ENCODE results near the gene KCNJ1. TPM values are rescaled to one million over a fixed set of nuclear protein-coding genes. Genes with fewer than 3 reads are reported as not detected.

The KCNJ1 gene
- total RNA-seq, 1 experiment from 2014 or later = not detected

- H3K9me3 ChIP-seq (ENCODE audit: low read depth, low read length, poor library complexity, severe bottlenecking) = no peaks in the 10 kb centered on the region
- no peaks in the 10 kb centered on the region for H3K27me3 ChIP-seq (replicated peaks; ENCODE audit: insufficient read depth, low read depth, low read length, poor library complexity)
- H3K36me3 ChIP-seq (ENCODE audit: insufficient read depth, low read length, poor library complexity, severe bottlenecking) = no peaks in the 10 kb centered on the region
- no peak for DNase-seq (ENCODE audit: low spot score)
- no peak overlapping the region for H3K27ac ChIP-seq (ENCODE audit: low read depth, low read length, poor library complexity, severe bottlenecking)
- no peaks in the 10 kb centered on the region for H3K4me1 ChIP-seq (ENCODE audit: insufficient read depth, low read length, poor library complexity, severe bottlenecking)
- intact Hi-C loops (cut with micrococcal nuclease; ENCODE audit: unreplicated experiment) = no loop called here
- CTCF ChIA-PET = no interaction called here
- TF ChIP-seq CTCF (conservative IDR thresholded peaks at IDR 0.05; ENCODE audit: low read depth, low read length) (no peak), EZH2 (IDR thresholded peaks at IDR 0.05; ENCODE audit: borderline replicate concordance, low read depth, low read length, poor library complexity, severe bottlenecking) (no peak)
- no TSS peak for BruUV-seq (replicated peaks)
- H3K4me3 ChIP-seq (ENCODE audit: low read depth, low read length, poor library complexity, severe bottlenecking) = no peak overlapping the region
- POLR2A ChIA-PET (ENCODE audit: low non-redundant PET) = no interaction called here
Measured at GRCh38 chr11:128871168-128871610, 4.1 kb upstream of the KCNJ1 start.

DNA sequence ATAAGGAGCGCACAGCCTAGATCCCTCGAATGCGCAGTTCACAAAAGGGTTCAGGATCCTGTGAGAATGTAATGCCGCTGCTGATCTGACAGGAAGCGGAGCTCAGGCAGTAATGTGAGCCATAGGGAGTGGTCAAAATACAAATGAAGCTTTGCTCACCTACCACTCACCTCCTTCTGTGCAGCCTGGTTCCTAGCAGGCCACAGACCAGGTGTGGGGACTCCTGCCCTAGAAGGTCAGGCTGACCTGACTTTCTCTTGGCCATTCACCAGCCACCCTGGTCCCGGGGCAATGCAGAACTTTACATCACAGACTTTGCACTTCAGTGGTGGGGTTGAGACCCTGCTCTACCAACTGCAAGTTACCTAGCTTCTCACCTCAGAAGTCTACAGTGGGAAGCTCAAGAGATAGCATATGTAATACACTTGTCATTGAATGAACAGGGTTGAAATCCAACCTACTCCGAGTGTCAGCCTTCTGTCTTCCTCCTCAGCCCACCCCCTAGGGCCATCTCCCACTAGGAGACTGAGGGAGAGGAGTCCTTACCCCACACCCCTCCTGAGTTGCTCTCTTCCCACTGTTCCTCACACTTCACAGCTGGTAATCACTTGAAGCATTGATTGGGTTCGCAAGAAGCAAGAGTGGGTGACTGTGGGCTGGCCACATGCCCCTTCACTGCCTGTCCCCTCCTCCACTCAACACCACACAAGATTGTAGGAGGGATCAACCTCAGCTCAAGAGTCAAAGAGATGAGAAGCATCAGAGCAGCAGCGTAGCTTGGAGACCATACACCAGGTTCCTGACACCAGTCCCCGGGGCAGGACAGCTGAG, 2.0 kb upstream of the KCNJ1 start:
- Histone ChIP-seq H3K36me3 (ENCODE audit: insufficient read depth, low read length, poor library complexity, severe bottlenecking) (no peaks in the 10 kb centered on the region), H3K4me1 (ENCODE audit: insufficient read depth, low read length, poor library complexity, severe bottlenecking) (no peaks in the 10 kb centered on the region), H3K4me3 (ENCODE audit: low read depth, low read length, poor library complexity, severe bottlenecking) (no peak overlapping the region), H3K27me3 (replicated peaks; ENCODE audit: insufficient read depth, low read depth, low read length, poor library complexity) (no peaks in the 10 kb centered on the region), H3K9me3 (ENCODE audit: low read depth, low read length, poor library complexity, severe bottlenecking) (no peaks in the 10 kb centered on the region), H3K27ac (ENCODE audit: low read depth, low read length, poor library complexity, severe bottlenecking) (no peak overlapping the region)
- ChIA-PET POLR2A (ENCODE audit: low non-redundant PET) (no interaction called here), CTCF (no interaction called here)
- no peak for DNase-seq (ENCODE audit: low spot score)
- no peak for TF ChIP-seq EZH2 (IDR thresholded peaks at IDR 0.05; ENCODE audit: borderline replicate concordance, low read depth, low read length, poor library complexity, severe bottlenecking)
- TF ChIP-seq CTCF (conservative IDR thresholded peaks at IDR 0.05; ENCODE audit: low read depth, low read length) = no peak
- no TSS peak for BruUV-seq (replicated peaks)
- intact Hi-C loops (cut with micrococcal nuclease; ENCODE audit: unreplicated experiment) = no loop called here

DNA sequence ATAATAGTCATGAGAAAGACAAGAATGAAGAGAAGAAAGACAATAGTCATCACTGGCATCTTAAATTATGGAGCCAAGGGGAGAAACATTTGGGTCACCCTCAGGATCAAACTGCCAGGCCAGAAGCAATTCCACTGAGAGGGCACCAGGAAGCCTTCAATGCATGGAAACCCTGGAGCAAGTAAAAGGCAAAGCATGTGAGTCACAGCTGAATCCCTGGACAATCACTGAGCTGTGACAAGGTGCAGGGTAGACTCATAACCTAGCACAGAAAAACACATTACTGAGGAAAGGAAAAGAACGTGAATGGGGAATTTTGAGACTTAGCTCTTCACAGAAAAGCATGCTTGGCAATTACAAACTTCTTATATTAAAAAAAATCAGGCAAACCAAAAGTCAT, 1.6 kb downstream of the KCNJ1 start:
- no peak overlapping the region for H3K27ac ChIP-seq (ENCODE audit: low read depth, low read length, poor library complexity, severe bottlenecking)
- intact Hi-C loops (cut with micrococcal nuclease; ENCODE audit: unreplicated experiment) = no loop called here
- peaks cover 5% of the 10 kb centered on the region for H3K4me1 ChIP-seq (ENCODE audit: insufficient read depth, low read length, poor library complexity, severe bottlenecking)
- H3K4me3 ChIP-seq (ENCODE audit: low read depth, low read length, poor library complexity, severe bottlenecking) = no peak overlapping the region
- TF ChIP-seq EZH2 (IDR thresholded peaks at IDR 0.05; ENCODE audit: borderline replicate concordance, low read depth, low read length, poor library complexity, severe bottlenecking) = no peak
- TF ChIP-seq CTCF (conservative IDR thresholded peaks at IDR 0.05; ENCODE audit: low read depth, low read length) = no peak
- no TSS peak for BruUV-seq (replicated peaks)
- H3K9me3 ChIP-seq (ENCODE audit: low read depth, low read length, poor library complexity, severe bottlenecking) = no peaks in the 10 kb centered on the region
- no peaks in the 10 kb centered on the region for H3K27me3 ChIP-seq (replicated peaks; ENCODE audit: insufficient read depth, low read depth, low read length, poor library complexity)
- ChIA-PET POLR2A (ENCODE audit: low non-redundant PET) (no interaction called here), CTCF (no interaction called here)
- no peak for DNase-seq (ENCODE audit: low spot score)
- H3K36me3 ChIP-seq (ENCODE audit: insufficient read depth, low read length, poor library complexity, severe bottlenecking) = no peaks in the 10 kb centered on the region

All from A673 (cell line).